Activated CD4-positive, alpha-beta T cell treated with anti-CD3 and anti-CD28 coated beads for 36 hours (primary cell): ENCODE measurements around the gene CACFD1. TPM values are rescaled to one million over a fixed set of nuclear protein-coding genes. Genes with fewer than 3 reads are reported as not detected.
"Not testable (repeated sequence)": the region's sequence is repeated elsewhere in the genome, so short reads cannot be mapped to it uniquely, and the experiment has no call there.

Source experiments
- ATAC-seq: fragments of 200-7000 bp; cut with Tn5 transposase; one replicate; pipeline ENCODE4 v1.10.0; 2021; ENCODE audit warnings: mild to moderate bottlenecking, moderate library complexity
- CTCF ChIA-PET: fragments of 350-600 bp; sonication (Branson Sonifier 250); formaldehyde crosslinking; loops from one replicate; lab custom pipeline; 2021; ENCODE audit warnings: antibody characterized with exemption; lab: Charles Lee
- POLR2A ChIA-PET: fragments of 350-600 bp; sonication (Branson Sonifier 250); formaldehyde crosslinking; loops from one replicate; lab custom pipeline; 2021; ENCODE audit warnings: antibody characterized with exemption, inconsistent platforms; lab: Charles Lee
- DNase-seq: peaks from one replicate; pipeline ENCODE4 v3.0.0-alpha.2; 2020
- H3K27ac Mint-ChIP-seq: one replicate; pipeline ENCODE4 v1.8.0; 2021; ENCODE audit warnings: mixed read lengths
- H3K27me3 Mint-ChIP-seq: one replicate; pipeline ENCODE4 v1.8.0; 2021; ENCODE audit warnings: mixed read lengths
- H3K36me3 Mint-ChIP-seq: one replicate; pipeline ENCODE4 v1.8.0; 2021; ENCODE audit warnings: low read depth, mixed read lengths
- H3K4me1 Mint-ChIP-seq: one replicate; pipeline ENCODE4 v1.8.0; 2021; ENCODE audit warnings: mixed read lengths
- H3K4me3 Mint-ChIP-seq: one replicate; pipeline ENCODE4 v1.8.0; 2021; ENCODE audit warnings: mild to moderate bottlenecking, moderate library complexity, mixed read lengths
- H3K9me3 Mint-ChIP-seq: one replicate; pipeline ENCODE4 v1.8.0; 2021; ENCODE audit warnings: low read depth, mixed read lengths
- intact Hi-C, 2 experiments: fragments of 100-400 bp; cut with DNase I in 1 of 2; cut with micrococcal nuclease in 1 of 2; formaldehyde crosslinking; loops; one replicate each; pipeline versions ENCODE4 v1.14.2 to v1.15.1; 2022 to 2024; cut with DNase I, micrococcal nuclease
- total RNA-seq, 2 experiments: library from RNA; stranded (reverse); gene quantifications; one replicate each; pipeline ENCODE4 v1.2.3, GENCODE V29; 2021

CACFD1 gene
- total RNA-seq, 2 experiments from 2014 or later, result 0.87 to 0.90 TPM

DNA sequence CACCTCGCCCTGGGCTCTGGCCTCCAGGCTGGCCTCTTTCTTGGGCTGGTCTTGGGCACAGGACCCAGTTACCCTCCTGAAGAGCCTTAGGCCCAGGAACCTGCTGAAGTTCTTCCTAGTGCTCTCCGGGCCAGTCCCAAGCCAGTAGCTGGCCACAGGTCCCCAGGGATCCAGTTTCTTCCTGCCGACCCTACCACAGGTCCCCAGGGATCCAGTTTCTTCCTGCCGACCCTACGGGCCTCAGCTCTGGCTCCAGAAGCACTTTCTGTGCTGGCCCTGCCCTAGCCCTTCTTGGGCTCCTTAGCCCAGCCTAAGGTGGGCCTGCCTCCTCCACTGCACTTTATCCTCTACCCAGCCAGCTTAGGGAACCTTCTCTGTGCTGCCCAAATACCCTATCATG is 18.2 kb upstream of the CACFD1 start:
- no peak for DNase-seq
- H3K9me3 Mint-ChIP-seq, result no peaks in the 10 kb centered on the region
- H3K27me3 Mint-ChIP-seq, result no peaks in the 10 kb centered on the region
- intact Hi-C loops, result no loop called here
- H3K4me3 Mint-ChIP-seq, result no peak overlapping the region
- ChIA-PET CTCF (no interaction called here), POLR2A (no interaction called here)
- no peaks in the 10 kb centered on the region for H3K36me3 Mint-ChIP-seq
- no peak for ATAC-seq
- H3K4me1 Mint-ChIP-seq, result no peaks in the 10 kb centered on the region
- H3K27ac Mint-ChIP-seq, result no peak overlapping the region

DNA sequence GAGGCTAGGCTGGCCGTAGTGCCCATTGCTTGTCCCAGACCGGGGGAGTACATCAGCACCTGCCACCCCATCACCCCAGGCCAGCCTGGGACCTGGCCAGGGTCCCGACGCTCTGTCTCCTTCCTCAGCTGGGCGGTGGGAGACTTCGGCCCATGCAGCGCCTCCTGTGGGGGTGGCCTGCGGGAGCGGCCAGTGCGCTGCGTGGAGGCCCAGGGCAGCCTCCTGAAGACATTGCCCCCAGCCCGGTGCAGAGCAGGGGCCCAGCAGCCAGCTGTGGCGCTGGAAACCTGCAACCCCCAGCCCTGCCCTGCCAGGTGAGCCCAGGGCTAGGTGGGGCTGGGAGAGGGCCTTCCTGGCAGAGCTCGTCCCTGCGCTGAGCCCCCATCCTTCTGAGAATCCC is 16.5 kb upstream of the CACFD1 start:
- ChIA-PET POLR2A (no interaction called here), CTCF (interaction anchor here (0.6 to 1.4 kb wide), 2 partner anchors 26 to 161 kb away, joined by 3 to 4 read pairs; partner anchors contain the start of gene REXO4)
- H3K36me3 Mint-ChIP-seq, result no peaks in the 10 kb centered on the region
- no peak overlapping the region for H3K4me3 Mint-ChIP-seq
- no peak for DNase-seq
- no peaks in the 10 kb centered on the region for H3K4me1 Mint-ChIP-seq
- H3K27me3 Mint-ChIP-seq, result no peaks in the 10 kb centered on the region
- no peaks in the 10 kb centered on the region for H3K9me3 Mint-ChIP-seq
- ATAC-seq, result no peak
- intact Hi-C loops, result no loop called here
- H3K27ac Mint-ChIP-seq, result no peak overlapping the region

DNA sequence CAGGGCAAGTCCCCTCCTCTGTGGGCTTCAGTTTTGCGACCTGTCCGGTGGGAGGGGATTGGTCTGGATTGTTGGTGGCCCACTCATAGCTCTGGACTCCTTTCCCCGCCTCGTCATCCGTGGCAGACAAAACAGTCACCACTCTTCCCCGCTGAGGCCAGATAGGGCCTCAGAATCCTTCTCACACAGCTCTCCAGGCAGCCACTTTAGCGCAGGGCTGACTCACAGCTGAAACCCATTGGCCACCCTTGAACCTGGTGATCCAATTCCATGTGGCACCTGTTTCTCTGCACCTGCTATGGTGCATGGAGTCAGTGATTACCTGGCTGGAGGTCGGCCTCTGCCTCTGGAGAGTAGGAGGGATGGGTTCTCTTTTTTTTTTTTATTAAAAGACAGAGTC is 15.8 kb upstream of the CACFD1 start:
- H3K36me3 Mint-ChIP-seq, result no peaks in the 10 kb centered on the region
- CTCF ChIA-PET, result interaction anchor here (0.6 to 1.4 kb wide), 2 partner anchors 27 to 160 kb away, joined by 3 to 4 read pairs; partner anchors contain the start of gene REXO4

GRCh38 chr9:133445293-133445969 is 14.3 kb upstream of the CACFD1 start:
- CTCF ChIA-PET, result interaction anchor here (0.9 to 1.6 kb wide), 2 partner anchors 41 kb away, joined by 3 read pairs; no protein-coding TSS in a partner anchor
- Mint-ChIP-seq H3K4me3 (no peak overlapping the region), H3K36me3 (no peaks in the 10 kb centered on the region), H3K4me1 (no peaks in the 10 kb centered on the region), H3K27me3 (no peaks in the 10 kb centered on the region), H3K27ac (no peak overlapping the region), H3K9me3 (no peaks in the 10 kb centered on the region)
- ATAC-seq (no peak), DNase-seq (no peak)
- POLR2A ChIA-PET, result no interaction called here
- intact Hi-C loops, result no loop called here

More for the DNA sequence above, 15.8 kb upstream of the CACFD1 start:
- intact Hi-C loops, result no loop called here
- Mint-ChIP-seq H3K27ac (peak overlapping the region; percentile 25), H3K27me3 (no peaks in the 10 kb centered on the region), H3K9me3 (no peaks in the 10 kb centered on the region), H3K4me1 (no peaks in the 10 kb centered on the region), H3K4me3 (no peak overlapping the region)
- no peak for DNase-seq
- no peak for ATAC-seq
- POLR2A ChIA-PET, result no interaction called here

- intact Hi-C loops, result no loop called here
- Mint-ChIP-seq H3K4me1 (no peaks in the 10 kb centered on the region), H3K27ac (no peak overlapping the region), H3K9me3 (no peaks in the 10 kb centered on the region), H3K4me3 (no peak overlapping the region), H3K27me3 (no peaks in the 10 kb centered on the region), H3K36me3 (no peaks in the 10 kb centered on the region)
- ChIA-PET POLR2A (no interaction called here), CTCF (no interaction called here)
- DNase-seq (no peak), ATAC-seq (no peak)
These were observed 11.2 kb upstream of the CACFD1 start for GRCh38 chr9:133448487-133448972.

GRCh38 chr9:133449760-133450159 is 10.0 kb upstream of the CACFD1 start:
- ATAC-seq, result no peak
- H3K4me1 Mint-ChIP-seq, result no peaks in the 10 kb centered on the region

DNA sequence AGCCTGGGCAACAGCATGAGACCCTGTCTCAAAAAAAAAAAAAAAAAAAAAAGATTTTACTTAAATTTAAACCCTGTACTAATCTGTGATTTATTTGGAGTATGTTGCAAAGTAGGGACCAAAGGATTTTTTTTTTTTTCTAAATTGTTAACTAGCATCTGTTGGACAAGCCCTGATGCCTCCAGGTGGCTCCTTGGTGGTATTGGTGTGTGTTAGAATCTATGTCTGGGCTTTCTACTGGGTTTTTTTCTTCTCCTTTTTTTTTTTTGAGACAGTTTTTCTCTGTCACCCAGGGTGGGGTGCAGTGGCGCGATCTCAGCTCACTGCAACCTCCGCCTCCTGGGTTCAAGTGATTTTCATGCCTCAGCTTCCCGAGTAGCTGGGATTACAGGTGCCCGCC is 7.9 kb upstream of the CACFD1 start:
- H3K27me3 Mint-ChIP-seq, H3K4me1 Mint-ChIP-seq, POLR2A ChIA-PET, DNase-seq, H3K9me3 Mint-ChIP-seq, ATAC-seq, H3K27ac Mint-ChIP-seq, intact Hi-C loops, H3K36me3 Mint-ChIP-seq, H3K4me3 Mint-ChIP-seq: not testable (repeated sequence)
- CTCF ChIA-PET, result interaction anchor here (0.6 to 0.9 kb wide), 4 partner anchors 27 to 273 kb away, joined by 3 to 4 read pairs (median 3); partner anchors contain the start of gene SLC2A6

More at GRCh38 chr9:133449760-133450159, 10.0 kb upstream of the CACFD1 start:
- ChIA-PET CTCF (no interaction called here), POLR2A (no interaction called here)
- Mint-ChIP-seq H3K36me3 (no peaks in the 10 kb centered on the region), H3K4me3 (no peak overlapping the region), H3K27me3 (no peaks in the 10 kb centered on the region), H3K27ac (no peak overlapping the region), H3K9me3 (no peaks in the 10 kb centered on the region)
- no peak for DNase-seq
- intact Hi-C loops, result no loop called here

GRCh38 chr9:133452562-133452961 is 7.2 kb upstream of the CACFD1 start:
- no peaks in the 10 kb centered on the region for H3K27me3 Mint-ChIP-seq
- ChIA-PET POLR2A (no interaction called here), CTCF (interaction anchor here (0.9 kb wide), 1 partner anchor 26 kb away, joined by 3 read pairs; the partner anchor contains the start of gene SLC2A6)
- no peaks in the 10 kb centered on the region for H3K9me3 Mint-ChIP-seq
- no peaks in the 10 kb centered on the region for H3K4me1 Mint-ChIP-seq
- DNase-seq (no peak), ATAC-seq (no peak)
- intact Hi-C loops, result no loop called here
- no peak overlapping the region for H3K27ac Mint-ChIP-seq
- H3K4me3 Mint-ChIP-seq, result no peak overlapping the region
- H3K36me3 Mint-ChIP-seq, result no peaks in the 10 kb centered on the region

- Mint-ChIP-seq H3K27me3 (no peaks in the 10 kb centered on the region), H3K27ac (no peak overlapping the region), H3K4me1 (no peaks in the 10 kb centered on the region), H3K9me3 (no peaks in the 10 kb centered on the region), H3K4me3 (no peak overlapping the region), H3K36me3 (no peaks in the 10 kb centered on the region)
- intact Hi-C loops, result no loop called here
- POLR2A ChIA-PET, result no interaction called here
- no peak for ATAC-seq
- DNase-seq, result no peak
- CTCF ChIA-PET, result no interaction called here
These were observed 6.1 kb upstream of the CACFD1 start for GRCh38 chr9:133453651-133454050.

GRCh38 chr9:133454325-133454724 is 5.5 kb upstream of the CACFD1 start:
- CTCF ChIA-PET, result no interaction called here

DNA sequence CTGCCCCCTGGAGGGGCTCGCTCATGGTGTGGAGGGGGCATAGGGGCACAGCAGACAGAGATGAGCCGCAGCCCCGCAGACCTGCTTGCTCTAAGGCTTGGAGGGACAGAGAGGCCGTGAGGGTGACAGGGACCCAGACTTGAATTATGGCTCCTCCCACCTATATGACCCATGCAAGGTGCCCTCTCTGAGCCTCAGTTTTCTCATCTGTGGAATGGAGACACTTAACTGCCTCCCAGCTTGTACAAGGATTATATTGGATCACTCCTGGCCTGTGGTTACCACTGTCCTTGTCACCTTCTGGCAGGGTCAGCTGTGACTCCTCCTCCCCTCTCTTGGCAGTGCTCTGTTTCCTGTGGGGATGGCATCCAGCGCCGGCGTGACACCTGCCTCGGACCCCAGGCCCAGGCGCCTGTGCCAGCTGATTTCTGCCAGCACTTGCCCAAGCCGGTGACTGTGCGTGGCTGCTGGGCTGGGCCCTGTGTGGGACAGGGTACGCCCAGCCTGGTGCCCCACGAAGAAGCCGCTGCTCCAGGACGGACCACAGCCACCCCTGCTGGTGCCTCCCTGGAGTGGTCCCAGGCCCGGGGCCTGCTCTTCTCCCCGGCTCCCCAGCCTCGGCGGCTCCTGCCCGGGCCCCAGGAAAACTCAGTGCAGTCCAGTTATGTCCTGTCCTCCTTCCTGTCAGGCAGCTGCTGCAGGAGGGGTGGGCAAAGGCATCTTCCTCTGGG is 4.7 kb upstream of the CACFD1 start:
- ChIA-PET POLR2A (no interaction called here), CTCF (interaction anchor here (0.6 kb wide), 1 partner anchor 714 kb away, joined by 3 read pairs; no protein-coding TSS in a partner anchor)
- Mint-ChIP-seq H3K36me3 (no peaks in the 10 kb centered on the region), H3K27ac (no peak overlapping the region), H3K4me1 (no peaks in the 10 kb centered on the region), H3K27me3 (no peaks in the 10 kb centered on the region), H3K4me3 (no peak overlapping the region), H3K9me3 (no peaks in the 10 kb centered on the region)
- DNase-seq, result no peak
- intact Hi-C loops, result loop anchor here in 1 of 2 experiments (5.0 kb wide), 1 partner anchor 612 kb away; the partner anchor contains the start of gene BRD3
- ATAC-seq, result no peak

More at GRCh38 chr9:133454325-133454724, 5.5 kb upstream of the CACFD1 start:
- no peak overlapping the region for H3K27ac Mint-ChIP-seq
- H3K4me1 Mint-ChIP-seq, result no peaks in the 10 kb centered on the region
- intact Hi-C loops, result no loop called here
- no peaks in the 10 kb centered on the region for H3K36me3 Mint-ChIP-seq
- no peak for ATAC-seq
- DNase-seq, result no peak
- H3K27me3 Mint-ChIP-seq, result no peaks in the 10 kb centered on the region
- H3K4me3 Mint-ChIP-seq, result no peak overlapping the region
- POLR2A ChIA-PET, result no interaction called here
- H3K9me3 Mint-ChIP-seq, result no peaks in the 10 kb centered on the region
